ENCODE results near the gene GTF2H1.
"Not testable (repeated sequence)": the region's sequence is repeated elsewhere in the genome, so short reads cannot be mapped to it uniquely, and the experiment has no call there.

The GTF2H1 gene

DNA sequence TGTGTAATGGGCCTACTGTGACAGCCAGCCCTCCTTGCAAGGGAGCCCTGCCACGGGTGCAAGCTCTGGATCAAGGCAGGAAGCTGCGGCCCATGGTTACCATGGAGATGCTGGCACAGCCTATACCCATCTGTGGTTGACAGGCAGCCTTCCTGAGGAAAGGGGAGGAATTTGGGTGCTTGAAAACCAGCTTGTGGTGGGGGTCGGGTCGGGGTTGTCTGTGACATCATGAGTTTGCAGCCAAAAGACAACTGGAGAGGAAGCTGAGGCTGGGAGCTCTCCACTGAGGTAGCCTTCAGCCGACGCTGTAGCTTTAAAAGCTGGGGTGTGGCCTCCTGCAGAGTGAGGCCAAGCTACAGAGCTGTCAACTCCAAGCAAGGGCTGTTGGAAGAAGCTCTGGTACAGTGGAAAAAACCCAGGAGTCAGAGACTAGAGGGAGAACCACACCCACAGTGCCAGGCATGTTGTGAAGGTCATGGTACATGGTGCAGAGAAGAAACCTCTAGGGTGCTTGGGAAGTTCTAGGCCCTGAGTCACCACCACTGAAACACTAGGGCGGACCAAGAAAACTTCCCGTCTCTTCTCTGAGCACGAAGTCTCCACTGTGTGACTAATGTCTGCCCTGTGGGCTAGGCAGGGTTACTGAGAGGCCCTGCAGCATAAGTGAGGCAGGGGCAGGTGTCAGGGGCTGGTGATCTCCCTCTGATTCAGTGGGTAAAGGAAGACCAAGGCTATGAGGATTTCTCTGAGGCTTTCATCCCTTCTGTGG lies 61.2 kb downstream of the GTF2H1 start:
- DNase-seq, result peak in 1 of 2 donors; percentile 28

DNA sequence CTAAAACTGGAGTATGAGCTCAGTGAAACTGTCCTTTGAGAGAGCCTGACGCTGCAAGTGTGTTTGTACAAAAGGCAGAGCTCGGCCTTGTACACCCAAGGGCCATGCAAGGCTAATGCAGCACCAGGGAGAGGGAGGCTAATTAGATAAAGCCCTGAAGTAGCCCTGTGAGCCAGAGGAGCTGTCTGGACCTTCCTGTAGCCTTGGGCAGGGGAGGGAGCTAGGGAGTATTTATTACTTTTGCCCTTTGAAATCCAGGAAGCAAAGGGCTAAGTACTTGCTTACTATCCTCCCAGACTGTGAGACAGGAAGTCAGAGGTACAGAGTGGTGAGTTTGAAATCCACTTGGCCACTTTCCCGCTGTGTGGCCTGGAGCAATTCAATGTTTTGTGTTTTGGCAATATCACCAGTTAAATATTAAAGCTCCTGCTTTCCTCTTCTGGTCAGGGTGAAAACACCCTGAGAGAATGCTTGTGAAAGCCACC lies 61.8 kb downstream of the GTF2H1 start:
- peak; percentile 10 to 23 for DNase-seq

DNA sequence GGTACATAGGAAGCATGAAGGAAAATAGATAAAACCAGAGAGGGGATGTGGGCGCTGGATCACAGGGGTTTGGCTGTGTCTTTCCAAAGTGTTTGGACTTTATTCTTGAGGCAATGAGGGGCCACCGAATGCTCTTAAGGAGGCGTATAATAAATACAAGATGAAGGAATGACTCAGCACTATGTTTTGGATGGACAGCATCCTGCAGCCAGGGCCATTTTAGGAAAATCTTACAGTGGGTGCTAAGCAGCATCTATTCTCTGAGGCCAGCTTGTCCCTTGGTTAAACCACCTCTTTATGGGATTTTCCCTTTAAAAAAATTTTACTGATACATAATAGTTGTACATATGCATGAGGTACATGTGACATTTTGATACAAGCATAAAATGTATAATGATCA lies 67.7 kb downstream of the GTF2H1 start:
- DNase-seq, result no peak

DNA sequence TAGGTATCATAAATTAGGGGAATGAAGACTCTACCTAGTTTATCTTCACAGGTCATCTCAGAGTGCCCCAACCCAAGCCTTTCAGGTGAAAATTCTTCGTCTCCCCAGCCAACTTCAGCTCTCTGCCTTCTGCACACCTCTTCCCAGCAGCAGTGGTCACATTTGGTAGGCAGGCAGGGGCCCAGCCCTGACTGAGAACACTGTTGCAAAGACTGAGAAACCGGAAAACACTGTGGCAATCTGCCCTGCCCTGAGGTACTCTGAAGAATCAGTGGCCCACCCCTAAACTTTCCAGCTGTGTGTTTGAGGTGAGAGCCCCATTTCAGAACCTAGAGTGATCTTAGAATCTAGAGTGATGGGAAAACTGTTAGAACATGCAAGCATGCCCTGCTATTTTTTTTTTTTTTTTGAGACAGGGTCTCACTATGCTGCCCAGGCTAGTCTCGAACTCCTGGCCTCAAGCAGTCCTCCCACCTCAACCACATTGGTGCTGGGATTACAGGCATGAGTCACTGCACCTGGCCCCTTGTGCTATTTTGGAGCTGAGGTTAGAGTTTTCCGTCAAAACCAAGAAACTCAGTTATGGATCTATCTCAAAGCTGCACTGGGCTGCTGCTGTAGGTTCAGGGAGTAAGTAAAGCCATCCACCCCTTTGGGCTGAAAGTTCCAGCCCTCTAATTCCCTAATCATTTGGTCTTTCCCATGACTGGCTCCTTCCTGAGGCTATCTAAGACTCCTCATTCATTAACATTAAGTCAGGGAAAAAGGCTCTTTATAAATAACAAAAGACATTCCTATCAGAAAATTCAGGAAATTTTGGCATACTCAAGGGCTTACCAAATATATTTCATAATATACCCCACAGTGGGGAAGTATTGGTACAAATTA lies 70.3 kb downstream of the GTF2H1 start:
- no peak for DNase-seq

DNA sequence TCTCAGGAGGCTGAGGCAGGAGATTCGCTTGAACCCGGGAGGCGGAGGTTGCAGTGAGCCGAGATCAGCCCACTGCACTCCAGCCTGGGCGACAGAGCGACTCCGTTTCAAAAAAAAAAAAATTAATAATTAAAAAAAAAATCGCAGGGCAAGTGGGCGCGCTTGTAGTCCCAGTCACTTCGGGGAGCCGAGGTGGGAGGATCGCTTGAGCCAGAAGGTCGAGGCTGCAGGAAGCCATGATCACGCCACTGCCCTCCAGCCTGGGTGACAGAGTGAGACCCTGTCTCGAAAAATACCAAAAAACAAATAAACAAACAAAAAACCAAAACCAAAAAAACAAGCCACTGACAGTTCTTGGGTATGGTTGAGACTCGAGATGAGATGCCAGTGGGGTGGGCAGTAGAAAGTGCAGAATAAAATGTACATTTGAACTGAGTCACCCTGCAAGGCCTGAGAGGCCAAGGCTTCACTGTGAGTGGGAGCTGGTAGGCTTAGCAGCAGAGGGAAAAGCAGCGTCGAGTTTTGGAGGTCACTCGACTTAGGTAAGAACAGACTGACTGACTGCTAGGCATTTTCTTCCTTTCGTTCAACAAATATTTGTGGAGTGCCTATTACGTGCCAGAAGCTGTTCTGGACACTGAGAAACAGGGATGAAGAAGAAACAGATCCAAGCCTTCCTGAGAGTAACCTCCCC lies 71.4 kb downstream of the GTF2H1 start:
- no peak for DNase-seq

DNA sequence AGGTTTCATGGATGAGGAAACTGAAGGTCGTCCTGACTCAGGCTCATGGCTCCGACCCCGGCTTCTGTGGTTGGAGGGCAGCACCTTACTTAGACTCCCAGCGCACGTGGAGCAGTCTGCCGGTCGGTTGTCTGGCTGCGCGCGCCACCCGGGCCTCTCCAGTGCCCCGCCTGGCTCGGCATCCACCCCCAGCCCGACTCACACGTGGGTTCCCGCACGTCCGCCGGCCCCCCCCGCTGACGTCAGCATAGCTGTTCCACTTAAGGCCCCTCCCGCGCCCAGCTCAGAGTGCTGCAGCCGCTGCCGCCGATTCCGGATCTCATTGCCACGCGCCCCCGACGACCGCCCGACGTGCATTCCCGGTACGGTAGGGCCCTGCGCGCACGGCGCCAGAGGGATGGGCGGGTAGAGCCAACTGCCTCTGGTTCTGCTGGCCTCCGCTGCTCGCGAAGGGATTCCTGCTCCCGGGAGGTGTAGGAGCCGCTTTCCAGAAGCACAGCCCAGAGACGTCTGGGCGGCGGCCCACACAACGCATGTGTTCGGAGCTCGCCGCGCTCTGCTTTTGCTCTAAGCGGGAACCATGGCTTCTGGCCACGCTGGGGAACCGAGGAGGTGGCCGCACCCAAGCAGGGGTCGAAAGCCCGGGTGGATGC lies 72.0 kb downstream of the GTF2H1 start, which contains the start of gene LDHA:
Gene LDHA (plus strand): TSS at position 289 of the 653 bp plus-strand sequence. CDS start 2,280 bp downstream, outside the sequence.
- peak; percentile 86 to 89 for DNase-seq

DNA sequence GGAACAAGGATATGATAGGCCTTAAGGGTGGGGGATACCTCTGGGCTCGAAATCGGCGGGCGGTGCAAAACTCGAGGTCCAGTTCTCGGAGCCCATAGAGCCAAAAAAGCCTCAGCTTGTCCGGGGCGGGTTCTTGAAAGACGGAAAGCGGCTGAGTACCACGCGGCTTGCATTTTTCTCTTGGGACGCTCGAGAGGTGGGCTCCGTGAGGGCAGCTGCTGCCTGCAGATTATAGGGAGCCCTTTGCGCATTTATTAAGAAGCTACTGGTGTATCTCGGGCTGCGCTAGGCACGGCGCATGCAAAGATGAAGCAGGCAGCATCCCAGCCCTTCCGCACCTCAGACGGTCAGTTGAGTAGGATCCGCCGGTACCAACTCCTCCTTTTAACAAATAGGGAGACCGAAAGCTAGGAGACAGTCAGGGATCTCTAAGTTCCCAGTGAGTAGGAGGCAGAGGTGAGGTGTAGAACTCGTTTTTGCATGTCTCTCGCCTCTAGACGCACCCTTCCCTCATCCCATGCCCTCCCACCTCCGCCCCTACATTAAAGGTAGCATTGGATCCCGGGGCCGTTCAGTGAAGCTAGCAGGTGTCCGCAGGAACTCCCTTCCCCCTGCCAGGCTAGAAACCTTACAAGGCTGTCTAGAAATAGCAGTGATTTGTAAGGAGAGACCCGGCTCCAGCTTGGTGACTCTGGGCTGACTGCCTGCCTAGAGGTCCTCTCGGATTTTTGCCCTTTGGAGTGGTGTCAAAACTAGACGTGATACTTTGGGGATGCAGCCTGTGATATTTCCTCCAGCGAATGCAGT lies 72.8 kb downstream of the GTF2H1 start:
- peak; percentile 20 to 41 for DNase-seq

DNA sequence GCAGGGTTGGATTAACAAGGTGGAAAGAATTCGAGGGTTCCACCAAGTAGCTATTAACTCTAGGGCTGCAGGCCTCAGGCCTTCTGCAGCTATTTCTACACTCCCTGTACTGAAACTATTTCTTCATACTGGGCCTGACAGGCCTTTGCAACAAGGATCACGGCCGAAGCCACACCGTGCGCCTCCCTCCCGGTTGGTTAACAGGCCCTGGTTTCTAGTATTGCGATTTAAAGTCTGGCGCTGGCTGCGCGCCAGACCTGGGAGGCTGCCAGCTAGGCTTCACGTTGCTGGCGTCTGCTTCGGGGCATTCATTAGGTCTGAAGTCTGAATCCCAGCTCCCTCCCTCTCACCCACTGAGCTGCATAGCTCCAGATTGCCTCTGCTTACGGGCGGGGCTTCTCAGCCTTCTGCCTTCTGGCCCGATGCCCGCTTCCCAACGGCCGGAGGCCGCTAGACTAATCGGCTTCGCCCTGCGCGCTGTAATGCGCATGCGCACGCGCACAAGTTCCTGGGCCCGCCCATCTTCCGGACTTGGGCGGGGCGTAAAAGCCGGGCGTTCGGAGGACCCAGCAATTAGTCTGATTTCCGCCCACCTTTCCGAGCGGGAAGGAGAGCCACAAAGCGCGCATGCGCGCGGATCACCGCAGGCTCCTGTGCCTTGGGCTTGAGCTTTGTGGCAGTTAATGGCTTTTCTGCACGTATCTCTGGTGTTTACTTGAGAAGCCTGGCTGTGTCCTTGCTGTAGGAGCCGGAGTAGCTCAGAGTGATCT lies 73.6 kb downstream of the GTF2H1 start:
- DNase-seq, result peak; percentile 93 to 95

DNA sequence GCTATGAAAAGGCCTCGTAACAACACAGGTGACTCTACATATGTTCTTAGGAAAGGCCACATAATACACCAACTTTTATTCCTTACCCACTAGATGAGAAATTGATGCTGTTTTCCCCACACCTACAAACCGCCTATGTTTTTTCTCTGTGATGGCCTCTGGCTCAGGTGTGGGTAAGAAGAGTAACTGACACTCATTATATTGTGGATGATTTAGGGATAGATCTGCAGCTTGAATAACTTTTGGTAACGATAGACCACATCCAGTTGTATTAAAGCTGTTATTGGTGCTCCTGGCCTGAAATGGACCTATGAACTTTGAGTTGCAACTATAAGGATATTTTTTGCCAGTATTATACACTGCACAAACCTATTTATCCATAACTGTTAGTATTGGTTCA lies 75.6 kb downstream of the GTF2H1 start:
- no peak for DNase-seq

DNA sequence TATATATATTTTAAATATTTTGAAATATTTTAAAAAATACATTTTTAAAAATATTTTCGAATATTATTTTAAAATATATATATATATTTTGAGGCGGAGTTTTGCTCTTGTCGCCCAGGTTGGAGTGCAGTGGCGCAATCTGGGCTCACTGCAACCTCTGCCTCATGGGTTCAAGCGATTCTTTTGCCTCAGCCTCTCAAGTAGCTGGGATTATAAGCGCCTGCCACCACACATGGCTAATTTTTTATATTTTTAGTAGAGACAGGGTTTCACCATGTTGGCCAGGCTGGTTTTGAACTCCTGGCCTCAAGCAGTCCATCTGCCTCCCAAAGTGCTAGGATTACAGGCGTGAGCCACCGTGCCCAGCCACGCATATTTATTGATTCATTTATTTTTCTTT lies 78.7 kb downstream of the GTF2H1 start:
- not testable (repeated sequence) for DNase-seq

DNA sequence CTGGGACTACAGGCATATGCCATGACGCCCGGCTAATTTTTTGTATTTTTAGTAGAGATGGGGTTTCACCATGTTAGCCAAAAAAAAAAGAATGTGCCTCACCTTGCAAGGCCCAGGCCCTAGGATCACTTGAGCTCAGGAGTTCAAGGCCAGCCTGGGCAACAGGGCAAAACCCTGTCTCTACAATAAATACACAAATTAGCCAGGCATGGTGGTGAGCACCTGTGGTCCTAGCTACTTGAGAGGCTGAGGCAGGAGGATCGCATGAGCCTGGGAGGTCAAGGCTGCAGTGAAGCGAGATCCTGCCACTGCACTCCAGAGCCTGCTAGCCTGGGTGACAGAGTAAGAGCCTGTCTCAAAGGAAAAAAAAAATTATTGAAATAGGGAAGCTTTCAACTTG lies 81.7 kb downstream of the GTF2H1 start:
- no peak for DNase-seq

DNA sequence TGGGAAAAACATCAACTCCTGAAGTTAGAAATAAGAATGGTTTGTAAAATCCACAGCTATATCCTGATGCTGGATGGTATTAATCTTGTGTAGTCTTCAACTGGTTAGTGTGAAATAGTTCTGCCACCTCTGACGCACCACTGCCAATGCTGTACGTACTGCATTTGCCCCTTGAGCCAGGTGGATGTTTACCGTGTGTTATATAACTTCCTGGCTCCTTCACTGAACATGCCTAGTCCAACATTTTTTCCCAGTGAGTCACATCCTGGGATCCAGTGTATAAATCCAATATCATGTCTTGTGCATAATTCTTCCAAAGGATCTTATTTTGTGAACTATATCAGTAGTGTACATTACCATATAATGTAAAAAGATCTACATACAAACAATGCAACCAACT lies 85.0 kb downstream of the GTF2H1 start:
- DNase-seq, result not testable (repeated sequence)

DNA sequence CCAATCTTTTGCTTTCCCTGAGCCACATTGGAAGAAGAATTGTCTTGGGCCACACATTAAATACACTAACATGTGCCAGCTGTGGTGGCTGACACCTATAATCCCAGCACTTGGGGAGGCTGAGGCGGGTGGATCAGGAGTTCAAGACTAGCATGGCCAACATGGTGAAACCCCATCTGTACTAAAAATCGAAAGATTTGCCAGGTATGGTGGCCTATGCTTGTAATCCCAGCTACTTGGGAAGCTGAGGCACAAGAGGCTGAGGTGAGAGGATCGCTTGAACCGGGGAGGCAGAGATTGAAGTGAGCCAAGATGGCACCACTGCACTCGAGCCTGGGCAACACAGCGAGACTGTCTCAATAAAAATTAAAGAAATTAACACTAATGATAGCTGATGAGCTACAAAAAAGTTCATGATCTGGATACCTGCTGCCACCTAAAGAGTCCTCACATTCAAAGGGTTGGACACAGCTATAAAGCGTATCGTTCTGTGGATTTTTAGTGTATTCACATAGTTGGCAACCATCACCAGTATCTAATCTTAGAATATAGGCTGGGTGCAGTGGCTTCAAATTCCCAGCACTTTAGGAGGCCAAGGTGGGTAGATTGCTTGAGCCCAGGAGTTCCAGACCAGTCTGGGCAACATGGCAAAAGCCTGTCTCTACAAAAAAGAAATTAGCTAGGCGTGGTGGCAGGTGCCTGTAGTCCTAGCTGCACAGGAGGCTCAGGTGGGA lies 86.4 kb downstream of the GTF2H1 start:
- no peak for DNase-seq

DNA sequence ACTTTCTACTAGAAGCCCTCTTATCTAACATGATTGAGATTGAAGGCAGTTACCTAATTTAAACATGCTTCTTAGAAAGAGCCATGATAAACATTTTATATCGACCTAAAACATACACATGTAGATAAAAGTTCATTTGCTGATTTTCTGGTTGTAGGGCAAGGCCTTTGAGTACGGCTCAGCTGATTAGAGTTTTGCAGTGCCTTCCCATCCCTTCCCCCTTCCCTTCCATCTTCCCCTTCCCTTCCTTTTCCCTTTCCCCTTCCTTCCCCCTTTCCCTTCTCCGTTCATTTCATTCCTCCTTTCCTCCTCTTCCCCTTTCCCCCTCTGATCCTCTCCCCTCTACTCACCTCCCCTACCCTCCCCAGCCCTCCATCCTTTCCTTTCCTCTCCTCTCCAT lies 94.1 kb downstream of the GTF2H1 start:
- DNase-seq, result no peak

All from hippocampal formation (tissue), 2 donors.